Psoas muscle (tissue), 8 donors: ENCODE results near the gene PPME1. TPM values are rescaled to one million over a fixed set of nuclear protein-coding genes. Genes with fewer than 3 reads are reported as not detected.

ENCODE experiments used
- ATAC-seq, 4 donors: fragments of 200-7000 bp; cut with Tn5 transposase; one replicate each; pipeline ENCODE4 v1.9.1; 2020; ENCODE audit warnings: moderate library complexity in 3 of 4, mild to moderate bottlenecking in 2 of 4
- DNase-seq, 2 donors: peaks; one replicate each; pipeline ENCODE4 v3.0.0-alpha.2; 2020
- H3K27ac ChIP-seq: fragments of 200-600 bp; one replicate; pipeline ENCODE4 v1.8.0; 2022
- H3K27me3 ChIP-seq, 3 donors: fragments of 200-600 bp in 1 of 3; one replicate each; pipeline versions ENCODE4 v1.6.1 to v1.8.0; 2013 to 2022; ENCODE audit warnings: low read length in 2 of 3, mild to moderate bottlenecking in 2 of 3, moderate library complexity in 1 of 3; ENCODE audit not compliant: insufficient read depth in 3 of 3
- H3K36me3 ChIP-seq, 2 donors: fragments of 200-600 bp in 1 of 2; one replicate each; pipeline versions ENCODE4 v1.6.1 to v1.8.0; 2013 to 2022; ENCODE audit warnings: low read depth in 1 of 2, mild to moderate bottlenecking in 1 of 2, moderate library complexity in 1 of 2; ENCODE audit not compliant: insufficient read depth in 1 of 2
- H3K4me1 ChIP-seq: fragments of 200-600 bp; one replicate; pipeline ENCODE4 v1.8.0; 2022
- H3K4me3 ChIP-seq: fragments of 200-600 bp; one replicate; pipeline ENCODE4 v1.8.0; 2022; ENCODE audit warnings: mild to moderate bottlenecking
- H3K9me3 ChIP-seq: fragments of 200-600 bp; one replicate; pipeline ENCODE4 v1.8.0; 2022
- WGBS, 3 donors: extraction: QIAGEN DNeasy Blood & Tissue Kit; methylation state at CpG; one replicate each; pipeline versions ENCODE4 v1.1.6 to v1.1.7; 2013; 5-methylcytosine and 5-hydroxymethylcytosine counted together
- intact Hi-C, 2 donors: fragments of 100-400 bp; cut with DNase I; formaldehyde crosslinking; loops; one replicate each; pipeline versions ENCODE4 v1.11.0 to v1.14.2; 2022
- polyA plus RNA-seq, 3 donors: library from polyadenylated mRNA; stranded (reverse); fragments of 200-250 nt; gene quantifications; one replicate each; pipeline ENCODE4 v1.2.3, GENCODE V29; 2013
- total RNA-seq, 4 donors: library from RNA; stranded (reverse); fragmentation: NEBNext Ultra II Directional in 2 of 4; extraction: Animal tissue kit (Norgen Biotek cat#: 25700) in 2 of 4; gene quantifications; one replicate each; pipeline versions ENCODE4 v1.2.1 to v1.2.4, GENCODE V29; 2021 to 2023
- TF ChIP-seq, protein P1 (sequence below): fragments of 200-600 bp; IDR thresholded peaks from one replicate; pipeline ENCODE4 v1.8.0; 2022; ENCODE audit warnings: antibody characterized with exemption
- donor health status: healthy with polysubstance abuse.
- donor health status: DM: no; HTN: no; CAD: no; lungs with moderate emphysema.
- donor health status: Bipolar disorder and iron deficiency.
- donor health status: healthy.
- donor health status: DM: yes; HTN: yes; CAD: no.
- donor health status: DM: no; HTN: no; CAD: no.
- donor health status: DM: no; HTN: no; CAD: no.
- donor health status: DM: yes; HTN: yes; CAD: no.

Gene PPME1
- total and polyA plus RNA-seq, 7 donors = 28.3 to 47.9 (median 43.1) TPM

DNA sequence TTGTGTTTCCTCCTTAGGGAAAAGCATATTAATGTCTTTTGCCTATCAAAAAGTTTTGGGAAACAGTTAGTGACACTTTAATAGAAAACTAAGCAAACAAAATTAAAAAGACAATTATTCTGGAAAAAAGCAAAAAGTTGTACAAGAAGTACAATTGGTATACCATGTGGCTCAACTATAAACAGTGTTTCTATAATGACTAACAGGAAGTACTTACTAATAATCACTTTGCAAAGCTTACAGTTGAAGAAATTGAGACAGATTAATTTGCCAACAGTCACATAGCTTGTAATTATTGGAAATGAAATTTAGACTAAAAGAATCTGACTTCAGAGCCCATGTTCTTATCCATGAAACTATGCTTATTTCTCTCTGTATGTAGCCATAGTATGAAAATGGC, 24.7 kb downstream of the PPME1 start:
- no peak for ATAC-seq

DNA sequence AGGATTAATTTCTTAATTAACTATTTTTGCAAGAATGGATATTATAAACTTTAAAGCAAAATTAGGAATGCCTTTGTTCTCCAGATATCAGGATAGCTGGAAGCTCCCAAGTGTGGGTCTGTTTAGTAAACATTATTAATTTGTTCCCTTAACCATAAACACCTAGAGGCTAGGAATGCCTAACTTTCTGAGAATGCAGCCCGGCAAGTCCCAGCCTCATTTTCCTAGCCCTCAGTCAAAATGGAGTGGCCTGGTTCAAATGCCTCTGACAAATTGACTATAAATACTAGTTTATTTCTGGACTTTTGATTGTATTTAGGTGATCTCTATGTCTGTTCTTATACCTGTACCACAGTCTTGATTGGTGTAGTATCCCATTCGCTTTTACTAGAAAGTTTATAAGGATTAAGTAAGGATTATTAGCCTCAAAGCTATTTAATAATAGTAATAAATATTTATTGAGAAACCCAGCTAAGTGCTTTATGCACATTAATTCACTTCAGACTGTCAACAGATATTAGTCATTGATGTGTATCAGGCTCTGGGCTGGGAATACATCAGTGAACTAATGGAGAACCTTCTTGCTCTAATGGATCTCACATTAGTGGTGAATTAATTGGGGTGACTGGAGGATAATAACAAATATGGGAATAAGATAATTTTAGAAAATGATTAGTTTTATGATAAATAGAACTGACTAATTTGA, 25.8 kb downstream of the PPME1 start:
- Histone ChIP-seq H3K27ac (no peak overlapping the region), H3K4me1 (peaks cover 6% of the 10 kb centered on the region), H3K9me3 (no peaks in the 10 kb centered on the region), H3K36me3 (peaks cover 0 to 7% of the 10 kb centered on the region in 2 donors), H3K27me3 (no peaks in the 10 kb centered on the region), H3K4me3 (no peak overlapping the region)
- WGBS, 3 donors = 98 to 100% (median 98%) methylated on average over 2 of the region's 2 CpGs
- no peak for DNase-seq
- no peak for ATAC-seq
- intact Hi-C loops = no loop called here
- TF ChIP-seq, protein P1, sequence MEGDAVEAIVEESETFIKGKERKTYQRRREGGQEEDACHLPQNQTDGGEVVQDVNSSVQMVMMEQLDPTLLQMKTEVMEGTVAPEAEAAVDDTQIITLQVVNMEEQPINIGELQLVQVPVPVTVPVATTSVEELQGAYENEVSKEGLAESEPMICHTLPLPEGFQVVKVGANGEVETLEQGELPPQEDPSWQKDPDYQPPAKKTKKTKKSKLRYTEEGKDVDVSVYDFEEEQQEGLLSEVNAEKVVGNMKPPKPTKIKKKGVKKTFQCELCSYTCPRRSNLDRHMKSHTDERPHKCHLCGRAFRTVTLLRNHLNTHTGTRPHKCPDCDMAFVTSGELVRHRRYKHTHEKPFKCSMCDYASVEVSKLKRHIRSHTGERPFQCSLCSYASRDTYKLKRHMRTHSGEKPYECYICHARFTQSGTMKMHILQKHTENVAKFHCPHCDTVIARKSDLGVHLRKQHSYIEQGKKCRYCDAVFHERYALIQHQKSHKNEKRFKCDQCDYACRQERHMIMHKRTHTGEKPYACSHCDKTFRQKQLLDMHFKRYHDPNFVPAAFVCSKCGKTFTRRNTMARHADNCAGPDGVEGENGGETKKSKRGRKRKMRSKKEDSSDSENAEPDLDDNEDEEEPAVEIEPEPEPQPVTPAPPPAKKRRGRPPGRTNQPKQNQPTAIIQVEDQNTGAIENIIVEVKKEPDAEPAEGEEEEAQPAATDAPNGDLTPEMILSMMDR = no peak

More for the DNA sequence above, 24.7 kb downstream of the PPME1 start:
- Histone ChIP-seq H3K4me1 (no peaks in the 10 kb centered on the region), H3K36me3 (peaks cover 0 to 7% of the 10 kb centered on the region in 2 donors), H3K27me3 (no peaks in the 10 kb centered on the region), H3K27ac (no peak overlapping the region), H3K4me3 (no peak overlapping the region), H3K9me3 (no peaks in the 10 kb centered on the region)
- TF ChIP-seq, protein P1 = no peak
- no peak for DNase-seq
- intact Hi-C loops = no loop called here

DNA sequence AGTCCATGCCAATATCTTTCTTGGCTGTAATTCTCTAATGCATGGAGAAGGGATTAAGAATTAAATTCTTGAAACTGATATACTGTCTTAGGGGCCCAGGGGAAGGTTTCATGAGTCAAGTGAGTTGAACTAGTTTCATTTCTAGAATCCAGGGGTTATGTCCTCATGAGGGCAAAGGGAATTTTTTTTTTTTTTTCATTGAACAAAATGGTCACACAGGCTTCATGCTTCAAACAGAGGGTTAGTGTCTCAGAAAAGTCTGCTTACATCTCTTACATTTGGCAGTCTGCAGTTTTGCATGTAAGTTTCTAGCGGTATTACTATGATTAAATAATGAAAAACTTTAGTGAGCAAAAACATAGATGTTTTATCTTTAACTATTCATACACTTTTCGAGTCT, 32.9 kb downstream of the PPME1 start:
- Histone ChIP-seq H3K9me3 (no peaks in the 10 kb centered on the region), H3K4me1 (peaks cover 22% of the 10 kb centered on the region), H3K36me3 (peaks cover 0 to 46% of the 10 kb centered on the region in 2 donors), H3K27ac (no peak overlapping the region), H3K27me3 (no peaks in the 10 kb centered on the region), H3K4me3 (no peak overlapping the region)
- TF ChIP-seq, protein P1 = no peak
- intact Hi-C loops = no loop called here
- ATAC-seq (no peak), DNase-seq (no peak)
- 94 to 96% (median 95%) methylated on average over 2 of the region's 2 CpGs for WGBS, 3 donors

DNA sequence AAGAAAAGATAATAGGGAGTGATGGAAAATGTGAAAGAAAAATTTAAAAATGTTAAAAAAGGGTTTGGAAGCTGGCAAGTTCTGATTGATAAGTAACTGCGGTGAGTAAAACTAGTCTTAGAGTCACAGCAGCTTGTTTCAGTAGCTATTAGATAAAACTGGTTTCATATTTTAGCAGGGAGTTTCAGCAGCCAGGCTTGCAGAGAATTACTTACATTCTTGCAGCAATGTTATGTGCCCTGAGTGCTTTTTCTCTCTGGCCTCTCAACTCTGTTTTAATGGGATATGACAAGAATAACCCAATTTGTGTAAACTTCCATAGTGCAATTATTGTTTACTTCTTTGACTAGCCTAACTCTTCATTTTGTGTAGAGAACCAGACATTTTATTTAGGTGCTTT, 33.6 kb downstream of the PPME1 start:
- intact Hi-C loops = no loop called here
- ATAC-seq (no peak), DNase-seq (no peak)
- TF ChIP-seq, protein P1 = no peak
- Histone ChIP-seq H3K4me1 (peaks cover 22% of the 10 kb centered on the region), H3K27me3 (no peaks in the 10 kb centered on the region), H3K9me3 (no peaks in the 10 kb centered on the region), H3K36me3 (peaks cover 0 to 53% of the 10 kb centered on the region in 2 donors), H3K4me3 (no peak overlapping the region), H3K27ac (no peak overlapping the region)
- 95 to 99% (median 97%) methylated on average over 1 of the region's 1 CpG for WGBS, 3 donors

DNA sequence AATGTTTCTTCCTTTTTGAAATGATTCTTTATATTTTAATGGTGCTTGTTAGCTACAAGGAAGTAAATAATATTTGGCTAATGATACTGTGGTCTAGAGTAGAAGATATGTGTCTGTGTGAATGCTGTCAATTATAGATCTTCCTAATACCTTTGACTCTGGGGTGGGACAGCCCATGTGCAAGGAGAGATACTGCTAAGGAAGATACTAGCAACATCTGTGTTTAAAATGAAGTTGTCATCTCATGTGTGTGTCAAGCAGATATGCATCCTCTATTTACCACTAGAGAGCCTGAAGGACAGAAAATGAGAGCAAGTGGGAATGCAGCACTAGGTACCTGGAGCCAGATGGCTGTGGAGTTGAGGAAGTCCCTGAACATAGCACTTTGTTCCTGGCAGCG, 34.1 kb downstream of the PPME1 start:
- intact Hi-C loops = no loop called here
- Histone ChIP-seq H3K27ac (no peak overlapping the region), H3K4me3 (no peak overlapping the region), H3K36me3 (peaks cover 0 to 58% of the 10 kb centered on the region in 2 donors), H3K27me3 (no peaks in the 10 kb centered on the region), H3K9me3 (no peaks in the 10 kb centered on the region), H3K4me1 (peaks cover 22% of the 10 kb centered on the region)
- WGBS, 3 donors = 43 to 96% (median 78%) methylated on average over 1 of the region's 1 CpG
- ATAC-seq = no peak
- TF ChIP-seq, protein P1 = no peak
- DNase-seq = no peak
